Measurements from ENCODE around the gene HCFC1.

GRCh38 chrX:153921511-153922446, 49.8 kb downstream of the HCFC1 start:
- no peak for TF ChIP-seq CTCF (conservative IDR thresholded peaks at IDR 0.05; ENCODE audit: low read depth, low read length)
- TF ChIP-seq EZH2 (IDR thresholded peaks at IDR 0.05; ENCODE audit: borderline replicate concordance, low read depth, low read length, poor library complexity, severe bottlenecking): no peak
